Suppressor macrophage treated with lipopolysaccharide for 4 hours (primary cell): Measurements from ENCODE around the gene TOX2.

Experiments used
- DNase-seq: peaks from one replicate; pipeline ENCODE4 v3.0.0-alpha.2; 2020

TOX2 gene

GRCh38 chr20:43982016-43982415 lies 67.4 kb downstream of the TOX2 start:
- no peak for DNase-seq

- no peak for DNase-seq
These were observed 68.2 kb downstream of the TOX2 start for GRCh38 chr20:43982886-43983285.

- no peak for DNase-seq
These were observed 68.7 kb downstream of the TOX2 start for GRCh38 chr20:43983359-43983758.

- DNase-seq, result no peak
These were observed 69.3 kb downstream of the TOX2 start for GRCh38 chr20:43983904-43984361.

DNA sequence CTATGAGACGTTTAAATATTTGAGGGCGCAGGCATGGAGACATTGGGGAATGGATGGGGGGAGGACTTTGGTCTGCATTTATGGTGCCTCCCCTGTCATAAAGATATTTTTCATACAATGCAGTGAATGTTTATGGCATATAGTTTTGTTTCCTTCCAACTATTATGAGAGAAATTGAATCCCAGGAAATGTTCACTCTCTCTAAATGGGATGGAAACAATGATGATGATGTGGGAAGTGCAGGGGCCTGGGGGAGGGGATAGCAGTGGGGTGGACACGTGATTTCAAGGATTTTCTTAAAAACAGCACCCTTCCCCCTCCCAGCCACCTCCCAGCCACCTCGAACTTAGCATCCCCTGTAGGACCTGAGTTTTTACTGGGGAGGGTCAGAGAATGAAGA lies 69.9 kb downstream of the TOX2 start:
- DNase-seq, result no peak

GRCh38 chr20:43985121-43985520 lies 70.5 kb downstream of the TOX2 start:
- no peak for DNase-seq

- no peak for DNase-seq
These were observed 71.1 kb downstream of the TOX2 start for GRCh38 chr20:43985608-43986316.

- no peak for DNase-seq
These were observed 72.4 kb downstream of the TOX2 start for GRCh38 chr20:43987018-43987417.

- DNase-seq, result no peak
These were observed 72.9 kb downstream of the TOX2 start for GRCh38 chr20:43987531-43987930.

- DNase-seq, result no peak
These were observed 73.8 kb downstream of the TOX2 start for GRCh38 chr20:43988451-43988850.

DNA sequence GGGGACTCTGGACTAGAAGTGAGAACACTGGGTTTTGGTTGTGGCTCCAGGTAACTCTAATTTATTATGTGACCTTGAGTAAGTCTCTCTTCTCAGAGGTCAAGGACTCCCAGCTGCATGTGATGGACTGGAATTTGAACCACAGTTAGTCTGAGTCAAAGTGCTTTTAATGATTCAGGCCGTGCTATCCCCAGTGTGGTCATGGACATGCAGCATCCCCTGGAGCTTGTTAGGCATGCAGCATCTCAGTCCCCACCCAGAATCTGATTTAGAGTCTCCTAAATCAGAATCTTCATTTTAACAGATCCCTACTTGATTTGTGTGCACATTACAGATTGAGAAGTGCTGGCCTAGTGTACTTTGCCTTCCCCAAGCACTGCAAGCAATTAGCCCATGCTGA lies 74.2 kb downstream of the TOX2 start:
- no peak for DNase-seq

- DNase-seq, result no peak
These were observed 76.6 kb downstream of the TOX2 start for GRCh38 chr20:43991261-43991660.

GRCh38 chr20:43991982-43992381 lies 77.3 kb downstream of the TOX2 start:
- no peak for DNase-seq

DNA sequence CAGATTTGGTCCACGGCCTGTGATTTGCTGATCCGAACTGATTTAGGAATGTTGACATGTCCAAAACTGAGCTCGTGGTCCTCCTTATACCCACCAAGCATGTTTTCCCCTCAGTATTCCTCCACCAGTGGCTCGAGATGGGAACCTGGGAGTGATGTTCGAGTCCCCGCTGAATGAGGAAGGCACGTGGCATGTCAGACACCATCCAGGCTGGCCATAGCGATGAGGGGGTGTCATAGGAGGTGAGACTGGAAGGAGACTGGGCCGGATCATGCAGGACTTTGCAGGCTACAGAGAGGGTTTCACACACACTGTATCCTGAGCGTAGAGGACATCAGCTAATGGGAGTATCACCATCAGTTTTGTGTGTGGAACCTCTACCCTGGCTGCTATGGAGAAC lies 78.2 kb downstream of the TOX2 start:
- DNase-seq, result no peak

DNA sequence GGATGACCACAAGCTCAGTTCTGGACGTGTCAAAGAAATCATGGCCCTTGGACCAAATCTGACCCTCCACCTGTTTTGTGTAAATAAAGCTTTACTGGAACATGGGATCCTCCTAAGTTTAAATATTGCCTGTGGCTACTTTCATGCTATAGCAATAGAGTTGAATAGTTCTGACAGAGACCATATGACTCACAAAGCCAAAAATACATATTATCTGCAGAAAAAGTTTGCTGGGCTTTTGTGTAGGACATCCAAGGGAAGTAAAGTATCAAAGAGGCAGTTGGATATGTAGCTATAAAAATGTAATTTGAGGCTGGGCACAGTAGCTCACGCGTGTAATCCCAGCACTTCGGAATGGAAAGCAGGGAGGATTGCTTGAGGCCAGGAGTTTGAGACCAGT lies 78.9 kb downstream of the TOX2 start:
- DNase-seq, result no peak

- DNase-seq, result no peak
These were observed 79.9 kb downstream of the TOX2 start for GRCh38 chr20:43994486-43995100.

DNA sequence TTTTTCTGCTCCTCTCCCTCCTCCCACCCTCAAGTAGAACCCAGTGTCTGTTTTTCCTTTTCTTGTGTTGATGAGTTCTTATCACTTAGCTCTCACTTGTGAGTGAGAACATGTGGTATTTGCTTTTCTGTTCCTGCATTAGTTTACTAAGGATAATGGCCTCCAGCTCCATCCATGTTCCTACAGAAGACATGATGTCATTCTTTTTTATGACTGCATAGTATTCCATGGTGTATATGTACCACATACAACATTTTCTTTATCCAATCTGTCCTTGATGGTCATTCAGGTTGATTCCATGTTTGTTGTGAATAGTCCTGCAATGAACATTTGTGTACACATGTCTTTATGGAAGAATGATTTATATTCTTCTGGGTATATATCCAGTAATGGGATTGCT lies 81.0 kb downstream of the TOX2 start:
- no peak for DNase-seq

DNA sequence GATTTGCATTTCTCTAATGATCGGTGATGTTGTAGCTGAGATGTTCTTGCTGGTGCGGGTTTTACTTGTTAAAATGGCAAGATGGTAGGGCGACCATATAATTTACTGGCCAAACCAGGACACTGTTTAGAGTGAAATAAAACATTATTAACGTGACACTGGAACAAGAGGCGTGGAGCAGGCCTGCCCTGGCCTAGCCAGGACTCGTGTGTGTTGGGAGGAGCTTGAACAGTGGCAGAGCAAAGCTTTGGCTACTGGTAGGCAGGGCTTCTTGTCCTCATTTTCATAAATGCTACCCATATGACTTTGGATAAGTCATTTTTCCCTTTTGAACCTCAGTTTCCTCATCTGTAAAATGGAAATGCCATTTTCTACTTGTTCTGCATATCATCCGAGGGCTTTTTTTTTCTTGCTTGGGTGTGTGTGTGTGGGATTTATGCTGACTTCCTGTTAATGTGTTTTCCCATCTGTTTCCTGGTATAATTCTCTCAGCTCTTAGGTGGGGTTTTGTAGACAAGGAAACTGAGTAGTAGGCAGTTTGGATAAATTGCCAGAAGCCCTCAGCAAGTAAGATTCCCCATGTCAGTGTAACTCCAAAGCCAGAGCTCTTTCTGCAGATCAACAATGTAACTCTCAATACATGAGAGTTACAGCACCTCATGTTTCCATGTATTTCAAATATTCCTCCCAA lies 81.7 kb downstream of the TOX2 start:
- no peak for DNase-seq

DNA sequence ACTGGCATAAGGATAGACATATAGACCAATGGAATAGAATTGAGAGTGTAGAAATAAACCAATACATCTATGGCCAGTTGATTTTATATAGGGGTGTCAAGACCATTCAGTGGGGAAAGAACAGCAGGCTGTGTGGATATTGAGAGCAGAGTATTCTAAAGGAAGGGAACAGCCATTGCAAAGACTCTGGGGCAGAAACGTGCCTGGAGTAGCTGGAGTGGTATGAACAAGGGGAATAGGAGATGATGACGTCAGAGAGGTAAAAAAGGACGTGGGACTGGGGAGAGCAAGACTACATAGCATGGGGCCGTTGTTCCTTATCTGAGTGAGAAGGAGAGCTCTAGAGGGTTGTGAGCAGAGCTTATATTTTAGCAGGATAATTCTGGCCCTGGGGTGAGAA lies 85.2 kb downstream of the TOX2 start:
- no peak for DNase-seq

DNA sequence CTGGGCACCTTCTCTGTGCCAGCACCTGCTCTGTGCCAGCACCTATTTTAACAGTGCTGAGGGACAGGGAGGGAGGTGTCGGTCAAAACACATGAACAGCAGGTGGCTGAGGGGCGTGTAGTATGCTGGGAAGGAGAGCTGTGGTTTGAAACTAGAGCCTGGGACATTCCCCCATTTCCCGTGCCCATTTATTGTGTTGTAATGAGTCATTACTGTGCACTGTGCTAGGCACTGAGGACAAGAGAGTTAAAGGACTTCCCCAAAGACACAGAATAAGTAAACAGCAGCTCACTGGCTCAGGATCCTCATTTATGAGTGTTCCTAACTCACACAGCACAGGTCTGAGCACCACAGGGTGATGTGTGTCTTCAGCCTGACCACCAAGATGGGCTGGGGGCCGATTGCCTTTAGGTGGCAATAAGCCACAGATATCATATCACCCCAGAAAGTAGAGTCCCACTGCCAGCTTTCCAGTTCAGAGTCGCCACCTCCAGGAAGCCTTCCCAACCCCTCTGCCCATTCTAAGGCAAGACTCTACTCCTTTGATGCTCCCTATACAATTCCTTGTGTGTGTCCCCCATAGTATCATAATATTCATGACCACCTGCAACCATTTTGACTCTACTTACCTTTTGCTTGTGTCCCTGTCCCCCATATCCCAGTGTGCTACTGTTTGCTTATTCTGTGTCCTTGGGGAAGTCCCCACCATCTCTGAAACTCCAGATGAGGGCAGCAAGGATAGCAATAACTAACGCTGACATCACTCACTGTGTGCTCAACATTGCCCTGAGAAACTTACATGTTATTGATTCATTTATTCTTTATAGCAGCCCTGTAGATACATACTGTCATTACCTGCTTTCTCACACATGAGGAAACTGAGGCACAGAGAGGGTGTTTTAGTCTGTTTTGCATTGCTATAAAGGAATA lies 87.3 kb downstream of the TOX2 start:
- no peak for DNase-seq

GRCh38 chr20:44002861-44003260 lies 88.2 kb downstream of the TOX2 start:
- DNase-seq, result no peak

DNA sequence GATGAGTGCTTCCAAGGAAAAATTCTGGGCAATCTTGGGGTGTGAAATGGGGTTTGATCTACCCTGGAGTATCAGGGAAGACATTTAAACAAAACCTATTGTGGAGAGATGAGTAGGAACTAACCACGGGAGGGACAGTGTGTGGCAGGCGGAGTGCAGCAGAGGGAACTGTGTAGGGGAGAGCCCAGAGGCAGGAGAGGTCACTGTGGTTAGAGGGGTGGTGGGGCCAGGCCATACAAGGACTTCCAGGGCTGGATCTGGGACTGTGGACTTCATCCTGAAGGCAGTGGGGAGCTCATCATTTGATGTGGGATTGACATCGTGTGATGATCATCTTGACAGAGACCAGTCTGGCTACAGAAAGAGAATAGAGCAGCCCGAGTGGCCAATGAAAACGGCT lies 89.0 kb downstream of the TOX2 start:
- DNase-seq, result no peak

DNA sequence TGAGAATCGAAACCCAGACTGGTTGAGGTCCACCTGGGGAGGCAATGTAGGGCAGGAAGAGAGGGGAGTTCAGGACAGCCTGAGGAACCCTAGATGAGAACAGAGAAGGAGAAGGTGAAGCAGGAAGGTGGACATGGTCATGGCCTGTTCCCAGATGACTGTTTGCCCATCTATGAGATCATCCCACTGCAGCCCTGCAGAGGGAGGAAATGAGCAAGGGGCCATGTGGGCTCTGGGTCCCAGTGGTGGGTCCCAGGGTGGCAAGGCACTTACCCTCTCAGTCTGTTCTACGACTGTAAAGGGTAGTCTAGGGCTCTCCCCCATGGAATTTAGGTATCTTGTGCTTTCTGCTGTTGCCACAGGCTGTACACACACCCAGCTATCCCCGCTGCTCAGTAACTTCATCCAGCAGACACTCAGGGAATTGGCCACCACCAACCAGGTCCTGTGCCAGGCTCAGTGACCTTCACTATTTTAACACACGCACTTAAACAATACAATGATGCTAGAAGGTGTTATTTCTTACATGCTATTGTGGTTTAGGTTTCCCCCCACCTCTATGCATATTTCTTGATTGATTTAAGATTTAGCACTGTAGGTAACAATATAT lies 89.8 kb downstream of the TOX2 start:
- DNase-seq, result no peak
